HG02840 (cell line): ENCODE data around the gene TEX55.
"Not testable (repeated sequence)": the region's sequence is repeated elsewhere in the genome, so short reads cannot be mapped to it uniquely, and the experiment has no call there.

ENCODE experiments used
- ATAC-seq: cut with Tn5 transposase; IDR thresholded peaks from one replicate; pipeline ENCODE4 v1.9.1; 2021; ENCODE audit warnings: mild to moderate bottlenecking, moderate library complexity, moderate number of reproducible peaks; ENCODE audit not compliant: unreplicated experiment, low FRiP score

The TEX55 gene

DNA sequence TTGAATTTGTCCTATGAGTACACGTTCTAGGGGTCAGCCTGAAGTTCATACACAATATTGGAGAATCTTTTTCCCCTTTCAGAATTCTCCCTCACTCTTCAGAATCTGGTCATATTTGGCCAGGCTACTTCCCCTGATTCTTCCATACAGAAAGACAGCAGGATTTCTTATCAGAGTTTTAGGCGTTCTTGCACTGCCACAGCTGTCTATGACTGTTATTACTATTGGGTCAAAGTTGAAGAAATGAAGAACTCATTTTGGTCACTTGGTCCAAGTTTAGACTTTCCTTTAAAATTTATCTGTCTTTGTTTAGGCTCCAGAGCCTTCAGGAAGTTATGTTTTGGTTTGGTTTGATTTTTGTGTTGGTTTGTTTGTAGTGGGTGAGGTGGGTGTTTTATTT lies 12.0 kb downstream of the TEX55 start:
- ATAC-seq, result no peak

DNA sequence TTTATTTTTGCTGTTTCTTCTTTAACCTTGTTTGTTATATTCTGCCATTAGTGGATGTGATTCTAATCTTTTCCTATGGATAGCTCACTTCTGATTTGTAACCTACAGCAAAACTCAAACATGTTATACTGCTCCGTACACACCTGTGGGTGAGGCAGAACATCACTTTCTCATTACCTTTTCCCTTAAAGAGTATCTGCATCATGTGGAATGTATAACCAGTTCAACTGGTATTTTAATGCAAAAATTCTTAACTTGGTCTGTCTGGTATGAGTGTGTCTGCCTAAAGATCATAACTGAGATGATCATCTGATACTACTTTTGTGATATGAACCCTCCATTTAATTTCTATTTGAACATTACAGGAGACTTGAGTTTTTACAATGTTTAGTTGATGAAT lies 14.4 kb downstream of the TEX55 start:
- no peak for ATAC-seq

DNA sequence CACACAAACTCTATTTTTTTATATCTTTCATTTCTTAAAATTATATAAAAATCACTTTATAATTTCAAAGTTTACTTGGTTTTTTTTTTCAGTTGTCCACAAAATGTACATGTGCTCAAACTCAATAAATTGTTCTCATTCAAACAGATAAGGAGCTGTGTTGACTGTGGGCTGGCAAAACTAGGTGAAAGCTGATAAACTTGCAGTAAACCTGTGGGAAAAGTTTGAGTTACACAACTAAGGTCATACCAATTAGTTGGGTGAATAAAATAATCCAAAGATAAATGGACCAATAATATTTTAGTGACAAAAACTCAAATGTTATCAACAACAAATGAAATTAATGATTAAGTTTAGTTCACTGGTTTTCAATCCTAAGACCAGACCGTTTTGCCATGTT lies 14.8 kb downstream of the TEX55 start:
- no peak for ATAC-seq

DNA sequence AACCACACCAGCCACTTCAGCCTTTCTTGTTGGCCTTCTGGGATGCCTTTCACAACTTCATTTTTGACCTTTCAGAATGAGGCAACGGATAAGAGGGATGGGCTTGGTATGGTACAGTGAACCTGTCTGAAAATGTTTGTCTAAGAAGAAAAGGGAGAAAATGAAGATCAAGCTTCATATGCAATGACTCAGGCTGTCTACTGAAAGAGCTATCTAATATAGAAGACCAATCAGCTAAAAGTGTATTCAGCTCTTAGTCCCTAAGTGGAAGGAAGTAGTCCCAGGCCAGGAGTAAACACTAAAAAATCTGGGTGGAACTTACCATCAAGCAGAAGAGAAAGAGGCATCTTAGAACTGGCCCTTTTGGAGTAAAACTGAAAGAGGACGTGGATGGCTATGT lies 15.3 kb downstream of the TEX55 start:
- ATAC-seq, result no peak

DNA sequence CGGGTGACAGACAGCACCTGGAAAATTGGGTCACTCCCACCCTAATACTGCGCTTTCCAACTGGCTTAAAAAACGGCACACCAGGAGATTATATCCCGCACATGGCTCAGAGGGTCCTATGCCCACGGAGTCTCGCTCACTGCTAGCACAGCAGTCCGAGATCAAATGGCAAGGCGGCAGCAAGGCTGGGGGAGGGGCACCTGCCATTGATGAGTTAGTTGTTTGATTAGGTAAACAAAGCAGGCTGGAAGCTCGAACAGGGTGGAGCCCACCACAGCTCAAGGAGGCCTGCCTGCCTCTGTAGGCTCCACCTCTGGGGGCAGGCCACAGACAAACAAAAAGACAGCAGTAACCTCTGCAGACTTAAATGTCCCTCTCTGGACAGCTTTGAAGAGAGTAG lies 18.8 kb downstream of the TEX55 start:
- ATAC-seq, result not testable (repeated sequence)

DNA sequence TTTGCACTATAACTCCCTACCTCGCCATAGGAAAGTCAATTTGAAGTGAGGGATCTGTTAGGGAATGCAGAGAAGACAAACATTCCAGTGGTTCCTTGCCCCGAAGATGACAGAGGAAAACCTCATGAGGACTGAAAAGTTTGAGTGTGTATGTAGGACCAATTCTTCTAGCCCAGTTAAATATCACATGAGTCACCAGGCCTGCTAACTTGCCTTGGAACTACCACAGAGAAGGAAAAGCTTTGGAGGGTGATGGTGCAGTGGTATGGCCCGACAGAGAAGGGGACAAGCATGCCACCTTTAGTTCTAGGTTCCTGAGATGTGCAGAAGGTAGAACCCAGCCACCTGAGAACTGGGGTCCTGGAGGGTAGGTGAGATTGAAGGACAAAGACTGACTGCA lies 24.9 kb downstream of the TEX55 start:
- no peak for ATAC-seq

DNA sequence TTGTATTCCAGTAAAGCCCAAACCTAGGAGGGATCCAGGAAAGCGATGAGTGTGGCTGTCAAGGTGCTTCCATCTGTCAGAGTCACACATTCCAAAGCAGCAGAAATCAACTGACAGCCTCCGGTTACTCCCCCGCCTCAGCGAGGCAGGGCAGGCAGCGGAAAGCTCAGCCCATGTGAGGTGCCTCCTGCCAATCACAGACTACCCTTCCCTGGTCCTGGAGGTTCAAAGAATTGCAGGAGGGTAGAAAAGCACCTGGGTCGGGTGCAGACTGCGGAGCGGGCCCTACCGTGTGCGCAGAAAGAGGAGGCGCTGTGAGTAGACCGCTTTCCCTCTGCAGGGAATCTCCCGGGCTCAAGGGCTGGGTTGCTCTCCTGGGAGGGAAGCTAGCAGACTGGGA lies 27.4 kb downstream of the TEX55 start, which contains the start of gene UPK1B:
Gene UPK1B (plus strand): TSS at position 274 of the 400 bp plus-strand sequence. CDS start 13,144 bp downstream, outside the sequence.
- ATAC-seq, result no peak

DNA sequence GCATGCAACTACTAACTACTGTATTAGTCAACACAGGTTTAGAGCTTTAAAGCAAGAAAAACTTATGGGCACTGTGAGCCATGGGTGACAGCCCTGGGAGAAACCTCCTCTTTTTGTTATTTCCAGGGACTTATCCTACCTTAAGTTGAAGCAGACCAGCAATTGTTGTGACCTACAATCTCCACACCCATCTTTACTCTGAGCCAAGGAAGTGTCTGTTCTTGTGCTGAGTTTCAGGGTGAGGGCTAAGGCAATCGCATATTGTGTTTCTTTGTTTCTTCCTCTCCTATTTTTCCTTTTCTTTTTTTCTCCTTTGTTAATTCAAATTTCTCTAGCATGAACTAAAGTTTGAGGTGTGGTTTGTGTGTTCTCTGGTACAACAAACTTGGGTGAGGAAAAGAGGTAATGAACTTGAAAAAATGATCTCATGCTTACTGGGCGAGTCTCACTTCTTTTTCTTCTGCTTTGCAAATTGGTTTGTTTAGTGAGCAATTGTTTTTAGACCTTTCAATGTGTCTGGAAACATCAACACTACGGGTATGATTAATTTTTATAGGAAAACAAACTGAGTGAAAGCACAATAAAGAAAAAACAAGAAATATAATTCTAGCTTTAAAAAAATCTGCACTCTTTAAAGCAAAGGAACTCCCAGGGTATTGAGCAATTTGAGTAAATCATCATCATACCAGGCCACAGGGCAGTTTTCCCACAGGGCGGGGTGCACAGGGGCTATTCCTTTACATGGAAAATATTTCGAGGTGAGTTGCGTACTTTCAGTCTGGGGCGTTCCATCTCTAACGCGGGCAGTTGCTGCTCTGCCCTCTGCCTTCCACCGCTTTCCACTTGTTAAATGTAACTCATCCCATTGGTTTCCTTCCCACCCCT lies 30.1 kb downstream of the TEX55 start:
- ATAC-seq, result no peak

DNA sequence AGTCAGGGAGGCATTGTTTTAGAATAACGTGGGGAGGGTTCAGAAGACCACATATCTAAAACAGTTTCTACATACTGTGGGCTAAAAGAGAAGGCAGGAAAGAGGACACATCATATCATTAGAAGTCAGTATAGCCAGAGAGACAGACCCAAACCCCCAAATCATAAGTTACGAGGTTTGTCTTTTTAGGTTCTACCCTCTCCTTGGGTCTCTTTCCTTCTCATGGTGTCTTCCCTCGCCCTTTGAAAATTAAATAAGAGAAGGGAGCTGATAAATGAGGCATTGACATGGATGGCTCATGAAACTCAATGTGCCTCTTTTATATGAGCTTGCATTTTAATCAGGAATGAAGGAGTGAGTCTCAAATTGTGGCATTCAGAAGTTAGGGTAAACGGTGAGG lies 30.8 kb downstream of the TEX55 start:
- ATAC-seq, result no peak

DNA sequence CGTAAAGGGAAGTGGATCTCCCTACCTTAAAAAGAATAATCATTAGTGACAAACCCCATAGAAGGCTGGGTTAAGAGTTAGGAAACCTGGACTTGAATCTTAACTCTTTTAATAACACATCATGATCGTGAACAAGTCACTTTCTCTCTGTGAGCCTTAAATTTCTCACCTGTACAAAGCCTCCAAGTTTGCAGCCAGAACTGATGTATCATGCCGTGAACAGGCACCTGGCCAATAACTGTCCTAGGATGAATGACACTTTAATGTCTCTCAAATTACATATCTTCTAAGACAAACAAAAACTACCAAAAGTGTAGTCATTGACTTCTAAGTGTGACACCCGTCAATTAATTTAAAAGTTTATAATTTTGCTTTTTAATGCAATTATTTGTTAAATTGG lies 31.4 kb downstream of the TEX55 start:
- no peak for ATAC-seq

DNA sequence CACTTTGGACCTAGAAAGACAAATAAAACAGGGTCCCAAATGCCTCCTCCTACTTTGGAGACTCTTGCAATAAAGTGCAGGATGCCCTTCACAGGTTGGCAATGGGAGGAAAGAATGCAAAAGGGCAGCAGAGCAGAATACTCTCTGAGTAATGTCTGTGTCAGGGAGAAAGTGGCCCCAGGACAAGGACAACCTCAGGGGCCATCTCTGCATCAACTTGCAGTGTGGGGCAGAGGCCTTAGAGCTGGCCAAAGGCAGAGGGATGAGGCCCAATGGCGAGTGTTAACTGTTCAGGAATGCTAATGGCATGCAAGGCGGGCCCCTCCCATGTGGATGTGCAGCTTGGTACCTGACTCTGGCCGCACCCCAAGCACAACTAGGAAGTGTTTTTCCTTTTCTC lies 35.8 kb downstream of the TEX55 start:
- no peak for ATAC-seq

DNA sequence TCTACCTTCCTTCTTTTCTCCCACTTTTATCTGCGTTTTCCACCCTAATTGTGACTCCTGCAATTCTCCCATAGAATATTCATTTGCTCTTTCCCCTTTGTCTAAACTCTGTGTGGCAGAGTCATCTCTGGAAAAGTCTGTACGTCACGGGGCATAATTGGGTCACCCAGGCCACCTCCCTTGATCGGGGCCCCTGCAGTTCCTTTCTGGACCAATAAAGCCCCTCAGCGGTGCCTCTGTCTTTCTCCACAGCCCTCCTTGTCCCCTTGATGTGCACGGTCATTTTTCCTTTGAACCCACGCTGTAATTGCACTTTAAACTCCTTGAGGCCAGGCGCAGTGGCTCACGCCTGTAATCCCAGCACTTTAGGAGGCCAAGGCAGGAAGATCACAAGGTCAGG lies 38.1 kb downstream of the TEX55 start:
- no peak for ATAC-seq

DNA sequence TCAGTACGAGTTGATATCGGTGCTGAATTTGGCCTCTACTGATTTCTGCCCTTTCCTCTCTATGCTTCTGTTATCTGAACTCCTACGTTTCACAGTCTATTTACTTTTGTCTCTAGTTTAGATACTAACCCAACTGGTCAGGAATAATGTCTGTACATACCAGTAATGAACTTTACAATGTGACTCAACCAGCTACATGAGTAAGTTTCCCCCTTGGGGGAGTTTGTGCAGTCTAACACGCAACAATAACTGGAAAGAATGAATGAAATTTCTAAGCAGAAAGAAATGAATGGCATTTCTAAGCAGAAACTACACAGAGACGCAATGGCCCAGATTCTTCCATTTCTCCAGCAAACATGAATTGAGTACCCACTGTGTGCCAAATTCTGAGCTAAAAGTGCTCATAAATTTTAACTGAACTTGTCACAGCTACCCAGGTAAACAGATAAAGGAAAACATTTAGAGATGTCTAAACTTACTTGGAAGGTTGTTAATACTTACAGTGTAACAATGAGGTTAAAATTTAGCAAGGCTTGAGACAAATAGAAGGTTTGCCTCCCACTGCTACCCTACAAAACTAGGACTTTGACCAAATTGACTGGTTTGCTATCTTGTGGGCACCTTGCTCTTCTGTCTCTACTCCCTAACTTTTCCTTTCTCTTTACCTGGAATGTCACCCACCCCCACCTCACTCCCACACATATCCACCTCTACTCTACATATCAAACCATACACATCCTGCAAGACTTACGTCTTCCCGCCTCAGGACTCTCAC lies 39.0 kb downstream of the TEX55 start:
- no peak for ATAC-seq

DNA sequence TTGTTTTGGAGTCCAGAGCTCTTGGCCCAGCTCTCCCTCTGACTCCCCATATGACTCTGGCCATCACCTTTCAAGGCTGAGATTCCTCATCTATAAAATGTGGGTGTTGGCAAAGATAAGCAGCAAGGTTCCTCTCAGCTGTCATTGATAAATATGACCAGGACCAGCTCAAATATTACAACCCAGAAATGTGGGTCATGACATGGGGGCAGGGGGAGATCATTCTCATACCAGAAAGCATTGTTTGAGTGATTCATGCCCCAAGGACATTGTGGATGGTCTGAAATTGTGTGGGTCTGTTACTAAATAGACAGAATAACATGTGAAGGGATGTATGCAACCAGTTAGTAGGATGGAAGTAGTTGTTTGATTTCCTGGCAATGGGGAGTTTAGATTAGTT lies 41.3 kb downstream of the TEX55 start:
- no peak for ATAC-seq

DNA sequence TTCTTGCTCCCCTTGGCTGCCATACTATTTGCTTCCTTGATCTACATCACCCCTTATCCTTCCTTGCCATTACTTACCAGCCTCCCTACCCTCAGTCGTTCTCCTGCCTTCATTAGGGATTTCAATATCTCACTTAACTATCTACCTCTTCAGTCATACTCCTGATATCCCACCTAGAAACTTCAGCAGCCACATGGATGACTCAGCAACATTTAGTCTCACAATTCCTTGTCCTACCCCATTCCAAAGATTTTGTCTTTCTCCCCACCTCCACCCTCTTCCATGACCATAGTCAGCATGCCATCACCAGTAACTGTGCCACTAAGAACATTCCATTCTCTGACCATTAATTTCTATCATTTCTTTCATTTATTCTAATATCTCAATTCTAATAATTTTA lies 45.8 kb downstream of the TEX55 start:
- ATAC-seq, result no peak

DNA sequence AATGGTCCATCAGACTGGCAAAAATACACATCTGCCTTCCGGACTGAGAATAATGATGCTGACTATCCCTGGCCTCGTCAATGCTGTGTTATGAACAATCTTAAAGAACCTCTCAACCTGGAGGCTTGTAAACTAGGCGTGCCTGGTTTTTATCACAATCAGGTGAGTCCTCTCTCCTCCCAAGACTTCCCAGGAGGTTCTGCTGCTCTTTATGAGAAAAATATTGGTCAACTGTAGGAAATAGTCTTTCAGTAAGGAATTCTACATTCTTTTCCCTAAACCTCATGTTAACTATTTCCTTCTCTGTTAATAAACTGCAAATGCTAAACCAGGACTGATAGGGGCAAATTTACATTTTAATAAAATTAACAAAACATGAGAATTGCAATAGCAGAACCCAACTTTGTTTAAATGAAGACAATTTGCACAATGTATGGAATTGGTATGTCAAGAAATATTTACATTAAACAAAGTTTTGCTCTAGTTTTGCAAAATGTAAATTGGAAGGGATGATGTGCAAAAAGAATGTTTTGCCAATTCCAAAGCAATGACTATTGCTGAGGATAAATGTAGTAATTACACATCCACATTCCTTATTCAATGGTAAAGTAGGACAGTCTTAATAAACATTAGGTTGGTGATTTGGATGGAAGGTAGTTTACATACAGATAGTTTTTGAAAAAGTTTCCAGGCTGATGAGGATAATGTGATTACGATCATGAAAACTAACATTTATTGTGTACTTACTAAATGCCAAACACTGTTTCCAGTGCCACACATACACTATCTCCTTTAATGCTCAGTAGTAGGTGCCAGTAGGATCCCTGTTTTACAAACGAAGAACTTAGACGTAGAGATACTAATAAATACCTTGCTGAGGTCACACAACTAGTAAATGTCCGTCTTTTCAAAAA lies 48.5 kb downstream of the TEX55 start:
- ATAC-seq, result no peak

DNA sequence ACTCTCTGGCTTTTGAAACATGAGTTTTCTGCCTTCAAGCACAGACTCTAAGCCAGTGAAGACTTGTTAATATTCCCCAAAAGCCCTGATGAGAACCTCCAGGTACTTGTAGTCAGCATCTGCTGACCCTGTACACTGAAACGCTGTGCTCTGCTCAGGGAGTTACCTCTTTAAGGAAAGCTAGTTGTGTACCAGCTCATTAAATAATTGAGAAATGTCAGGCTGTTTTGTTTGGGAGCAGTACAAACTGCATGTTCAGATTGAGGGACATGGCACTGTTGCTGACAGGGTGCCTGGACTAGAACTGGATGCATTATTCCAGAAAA lies 49.1 kb downstream of the TEX55 start:
- no peak for ATAC-seq

DNA sequence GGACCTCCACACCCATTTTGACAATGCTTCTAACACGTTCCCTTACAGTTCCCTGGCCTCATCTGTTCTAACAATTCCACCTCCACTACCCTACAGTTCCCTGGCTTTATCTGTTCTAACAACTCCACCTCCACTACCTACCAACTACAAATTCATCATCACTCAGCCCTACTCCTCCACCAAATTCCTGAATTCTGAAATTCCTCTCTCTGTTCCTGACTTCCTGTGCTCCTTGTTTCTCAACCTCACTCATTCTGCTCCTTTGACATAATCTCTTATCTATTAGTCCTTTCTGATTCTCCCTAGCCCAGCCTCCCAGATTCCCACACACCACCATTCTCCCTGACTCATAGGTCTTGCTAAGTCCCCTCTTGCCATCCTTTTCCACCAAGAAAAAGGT lies 49.9 kb downstream of the TEX55 start:
- no peak for ATAC-seq
